Measurements from ENCODE around the gene LTV1.

The LTV1 gene

DNA sequence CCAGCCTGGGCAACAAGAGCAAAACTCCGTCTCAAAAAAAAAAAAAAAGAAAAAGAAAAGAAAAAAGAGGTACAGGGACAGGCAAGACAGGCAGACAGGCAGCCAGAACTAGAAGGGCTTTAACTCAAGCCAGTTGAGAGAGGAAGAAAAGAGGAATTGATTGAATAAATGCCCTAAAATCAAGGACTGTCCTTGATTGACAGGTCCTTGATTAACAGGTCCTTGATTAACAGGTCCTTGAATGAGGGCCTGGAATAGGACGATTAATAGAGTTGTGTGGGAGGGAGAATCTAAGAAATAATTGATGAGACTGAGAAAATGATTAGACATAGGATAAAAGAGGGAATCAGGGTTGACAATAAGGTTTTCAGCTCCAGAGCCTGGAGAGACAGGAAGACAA lies 57.2 kb downstream of the LTV1 start:
- Mint-ChIP-seq H3K27me3 (no peaks in the 10 kb centered on the region), H3K9me3 (ENCODE audit: low read depth) (no peaks in the 10 kb centered on the region), H3K4me3 (no peak overlapping the region), H3K4me1 (ENCODE audit: low read depth) (no peaks in the 10 kb centered on the region), H3K27ac (no peak overlapping the region), H3K36me3 (peaks cover 7% of the 10 kb centered on the region)

DNA sequence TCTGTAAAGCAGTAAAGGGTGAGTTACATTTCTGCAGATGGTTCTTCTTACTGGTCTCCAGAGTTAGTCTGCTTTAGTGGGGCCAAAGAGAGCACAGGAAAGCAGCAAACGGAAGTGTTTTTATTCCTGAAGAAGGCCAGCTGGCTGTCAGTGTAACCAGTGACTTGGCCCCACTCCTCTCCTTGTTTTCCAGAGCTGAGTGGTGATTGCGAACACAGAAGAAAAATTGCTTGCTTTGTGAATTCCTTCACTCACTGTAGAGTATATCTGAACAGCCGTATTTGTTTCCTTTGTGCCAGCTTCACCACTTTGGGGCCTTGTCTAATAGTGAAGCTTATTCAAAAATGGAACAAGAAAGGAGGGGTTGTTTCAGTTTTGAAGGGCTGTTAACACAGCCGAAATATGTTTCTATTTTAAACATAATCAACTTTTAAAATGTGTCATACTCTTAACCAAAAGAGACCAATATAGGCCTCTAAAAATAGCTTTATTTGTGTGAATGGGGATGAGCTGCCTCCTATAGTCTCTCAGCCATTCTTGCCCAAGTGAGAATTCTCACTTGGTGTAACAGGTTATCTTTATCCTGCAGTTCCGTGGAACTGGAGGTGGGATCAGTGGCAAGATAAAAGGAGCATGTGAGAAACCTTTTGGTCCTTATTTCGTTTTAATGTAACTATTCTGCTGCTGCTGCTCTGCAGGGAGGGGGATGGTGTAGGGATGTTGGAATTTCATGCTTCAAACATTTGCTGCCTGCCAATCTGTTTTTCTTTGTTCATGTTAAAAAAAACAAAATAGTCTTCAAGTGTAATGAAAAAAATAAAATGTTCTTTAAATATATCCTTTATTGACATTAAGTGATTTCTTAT lies 59.0 kb downstream of the LTV1 start:
- no peak overlapping the region for H3K27ac Mint-ChIP-seq
- H3K9me3 Mint-ChIP-seq (ENCODE audit: low read depth), result no peaks in the 10 kb centered on the region
- no peaks in the 10 kb centered on the region for H3K27me3 Mint-ChIP-seq
- H3K4me1 Mint-ChIP-seq (ENCODE audit: low read depth), result no peaks in the 10 kb centered on the region
- H3K36me3 Mint-ChIP-seq, result peaks cover 7% of the 10 kb centered on the region
- no peak overlapping the region for H3K4me3 Mint-ChIP-seq

DNA sequence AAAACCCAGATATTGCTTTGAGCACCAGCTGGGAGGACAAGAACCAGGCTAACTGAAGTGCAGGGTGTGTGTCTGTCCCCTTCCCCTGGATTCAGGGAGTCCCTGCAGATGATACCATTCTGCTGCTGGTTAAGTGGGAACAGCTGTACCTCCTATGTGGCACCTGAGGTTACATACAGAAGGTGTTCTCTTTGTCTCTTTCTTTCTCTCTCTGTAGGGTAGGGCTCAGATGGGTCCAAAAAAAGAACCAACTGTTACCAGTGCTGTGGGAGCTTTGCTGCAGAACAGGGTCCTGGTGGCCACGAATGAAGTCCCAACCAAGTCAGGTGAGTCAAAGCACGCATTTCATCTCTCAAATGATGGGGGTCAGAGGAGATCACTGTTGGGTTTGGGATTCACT lies 59.7 kb downstream of the LTV1 start:
- no peaks in the 10 kb centered on the region for H3K27me3 Mint-ChIP-seq
- no peaks in the 10 kb centered on the region for H3K4me1 Mint-ChIP-seq (ENCODE audit: low read depth)
- H3K27ac Mint-ChIP-seq, result no peak overlapping the region
- H3K4me3 Mint-ChIP-seq, result no peak overlapping the region
- H3K36me3 Mint-ChIP-seq, result peaks cover 7% of the 10 kb centered on the region
- no peaks in the 10 kb centered on the region for H3K9me3 Mint-ChIP-seq (ENCODE audit: low read depth)

DNA sequence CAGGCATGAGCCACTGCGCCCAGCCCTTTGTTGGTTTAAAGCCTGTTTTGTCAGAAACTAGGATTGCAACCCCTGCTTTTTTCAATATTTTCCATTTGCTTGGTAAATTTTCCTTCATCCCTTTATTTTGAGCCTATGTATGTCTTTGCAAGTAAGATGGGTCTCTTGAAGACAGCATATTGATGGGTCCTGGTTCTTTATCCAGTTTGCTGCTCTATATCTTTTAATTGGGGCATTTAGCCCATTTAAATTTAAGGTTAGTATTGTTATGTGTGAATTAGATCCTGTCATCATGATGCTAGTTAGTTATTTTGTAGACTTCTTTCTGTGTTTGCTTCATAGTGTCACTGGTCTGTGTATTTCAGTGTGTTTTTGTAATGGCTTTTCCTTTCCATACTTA lies 67.9 kb downstream of the LTV1 start:
- H3K4me3 Mint-ChIP-seq, result no peak overlapping the region
- H3K36me3 Mint-ChIP-seq, result peaks cover 41% of the 10 kb centered on the region
- peaks cover 25% of the 10 kb centered on the region for H3K9me3 Mint-ChIP-seq (ENCODE audit: low read depth)
- H3K27ac Mint-ChIP-seq, result no peak overlapping the region
- H3K4me1 Mint-ChIP-seq (ENCODE audit: low read depth), result no peaks in the 10 kb centered on the region
- no peaks in the 10 kb centered on the region for H3K27me3 Mint-ChIP-seq

DNA sequence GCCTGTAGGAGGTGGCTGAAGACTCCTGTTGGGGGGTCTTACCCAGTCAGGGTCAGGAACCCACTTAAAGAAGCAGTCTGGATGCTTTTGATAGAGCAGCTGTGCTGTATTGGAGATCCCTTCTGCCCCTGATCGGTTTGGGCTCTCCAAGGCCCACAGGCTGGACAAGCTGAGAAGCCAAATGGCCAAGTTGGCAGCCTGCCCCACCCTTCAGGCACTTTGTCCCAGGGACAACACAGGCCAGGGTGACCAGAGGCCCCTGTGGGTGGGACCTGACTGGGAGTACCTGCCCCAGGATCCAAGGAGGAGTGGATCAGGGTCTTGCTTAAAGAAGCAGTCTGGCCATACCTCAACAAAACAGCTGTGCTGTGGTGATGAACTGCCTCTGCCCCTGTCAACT lies 69.5 kb downstream of the LTV1 start:
- peaks cover 45% of the 10 kb centered on the region for H3K36me3 Mint-ChIP-seq
- no peaks in the 10 kb centered on the region for H3K27me3 Mint-ChIP-seq
- H3K27ac Mint-ChIP-seq, result no peak overlapping the region
- H3K9me3 Mint-ChIP-seq (ENCODE audit: low read depth), result peaks cover 29% of the 10 kb centered on the region
- no peaks in the 10 kb centered on the region for H3K4me1 Mint-ChIP-seq (ENCODE audit: low read depth)
- H3K4me3 Mint-ChIP-seq, result no peak overlapping the region
